ENCODE results near the gene NHEJ1. TPM values are rescaled to one million over a fixed set of nuclear protein-coding genes. Genes with fewer than 3 reads are reported as not detected.
A peak's percentile ranks its signal among the peaks of the same experiment; 100 is the strongest.

The NHEJ1 gene
- total and polyA plus RNA-seq, 2 of the 13 experiments (the other 11 are each of a cell fraction or from before 2014, with no cell fraction given) = 30.0 to 30.7 TPM

DNA sequence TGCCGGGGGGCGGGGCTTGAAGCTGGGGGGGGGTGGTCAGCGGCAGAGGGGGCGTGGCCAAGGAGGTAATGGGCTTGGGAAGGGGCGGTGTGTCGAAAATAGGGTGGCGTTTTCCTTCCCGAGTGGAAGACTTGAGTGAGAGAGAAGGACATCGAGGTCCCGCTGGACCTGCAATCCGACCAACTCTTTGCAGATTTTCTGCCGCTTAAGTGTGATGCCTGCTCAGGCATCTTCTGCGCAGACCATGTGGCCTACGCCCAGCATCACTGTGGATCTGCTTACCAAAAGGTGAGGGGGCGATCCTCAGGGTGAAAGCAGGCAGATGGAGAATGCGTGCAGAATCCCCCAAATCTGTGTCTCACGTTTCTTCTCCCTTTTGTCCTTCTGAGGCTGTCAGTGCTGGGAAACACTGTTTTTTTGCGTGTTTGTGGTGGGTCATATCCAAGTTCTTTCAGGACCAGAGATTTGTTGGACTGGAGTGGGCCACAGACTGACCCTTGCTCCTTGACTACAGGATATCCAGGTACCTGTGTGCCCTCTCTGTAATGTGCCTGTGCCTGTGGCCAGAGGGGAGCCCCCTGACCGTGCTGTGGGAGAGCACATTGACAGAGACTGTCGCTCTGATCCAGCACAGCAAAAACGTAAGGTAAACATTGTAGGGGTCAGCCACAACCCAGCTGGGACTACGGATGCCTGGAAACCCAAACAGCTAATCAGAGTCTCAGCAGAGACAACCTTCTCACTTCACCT is 46.7 kb upstream of the NHEJ1 start (continued):
- TF ChIP-seq ZSCAN29 (CRISPR knock-in tag; conservative IDR thresholded peaks at IDR 0.05) = no peak
- TF ChIP-seq IKZF5 (CRISPR knock-in tag; IDR thresholded peaks at IDR 0.05) = no peak; the same call in 1 of the 2 replicates
- peak; percentile 15; the same call in 1 of the 2 replicates for TF ChIP-seq ZNF343 (CRISPR knock-in tag; IDR thresholded peaks at IDR 0.05)
- TF ChIP-seq ZNF772 (CRISPR knock-in tag; IDR thresholded peaks at IDR 0.05) = peak; percentile 62; the same call in 1 of the 2 replicates
- TF ChIP-seq MAZ (IDR thresholded peaks at IDR 0.05; ENCODE audit: borderline replicate concordance, low read depth, low read length) = no peak
- TF ChIP-seq MAZ (CRISPR knock-in tag; IDR thresholded peaks at IDR 0.05; ENCODE audit: low read depth) = no peak
- TF ChIP-seq, protein P1, sequence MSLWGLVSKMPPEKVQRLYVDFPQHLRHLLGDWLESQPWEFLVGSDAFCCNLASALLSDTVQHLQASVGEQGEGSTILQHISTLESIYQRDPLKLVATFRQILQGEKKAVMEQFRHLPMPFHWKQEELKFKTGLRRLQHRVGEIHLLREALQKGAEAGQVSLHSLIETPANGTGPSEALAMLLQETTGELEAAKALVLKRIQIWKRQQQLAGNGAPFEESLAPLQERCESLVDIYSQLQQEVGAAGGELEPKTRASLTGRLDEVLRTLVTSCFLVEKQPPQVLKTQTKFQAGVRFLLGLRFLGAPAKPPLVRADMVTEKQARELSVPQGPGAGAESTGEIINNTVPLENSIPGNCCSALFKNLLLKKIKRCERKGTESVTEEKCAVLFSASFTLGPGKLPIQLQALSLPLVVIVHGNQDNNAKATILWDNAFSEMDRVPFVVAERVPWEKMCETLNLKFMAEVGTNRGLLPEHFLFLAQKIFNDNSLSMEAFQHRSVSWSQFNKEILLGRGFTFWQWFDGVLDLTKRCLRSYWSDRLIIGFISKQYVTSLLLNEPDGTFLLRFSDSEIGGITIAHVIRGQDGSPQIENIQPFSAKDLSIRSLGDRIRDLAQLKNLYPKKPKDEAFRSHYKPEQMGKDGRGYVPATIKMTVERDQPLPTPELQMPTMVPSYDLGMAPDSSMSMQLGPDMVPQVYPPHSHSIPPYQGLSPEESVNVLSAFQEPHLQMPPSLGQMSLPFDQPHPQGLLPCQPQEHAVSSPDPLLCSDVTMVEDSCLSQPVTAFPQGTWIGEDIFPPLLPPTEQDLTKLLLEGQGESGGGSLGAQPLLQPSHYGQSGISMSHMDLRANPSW (CRISPR knock-in tag; IDR thresholded peaks at IDR 0.05; ENCODE audit: borderline replicate concordance) = no peak; the same call in 1 of the 2 replicates
- TF ChIP-seq ZBTB43 (CRISPR knock-in tag; conservative IDR thresholded peaks at IDR 0.05) = no peak
- TF ChIP-seq, protein P2, sequence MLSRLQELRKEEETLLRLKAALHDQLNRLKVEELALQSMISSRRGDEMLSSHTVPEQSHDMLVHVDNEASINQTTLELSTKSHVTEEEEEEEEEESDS (CRISPR knock-in tag; IDR thresholded peaks at IDR 0.05; ENCODE audit: borderline replicate concordance) = no peak
- TF ChIP-seq ZNF274 (CRISPR knock-in tag; IDR thresholded peaks at IDR 0.05) = peak; percentile 39; the same call in 1 of the 2 replicates
- TF ChIP-seq RBM22 (optimal IDR thresholded peaks at IDR 0.05; ENCODE audit: low read length) = peak; percentile 12
- TF ChIP-seq ZNF83 (CRISPR knock-in tag; IDR thresholded peaks at IDR 0.05; ENCODE audit: borderline replicate concordance) = peak; percentile 91; the same call in 1 of the 2 replicates
- peak; percentile 75; the same call in 1 of the 2 replicates for TF ChIP-seq SRY (CRISPR knock-in tag; IDR thresholded peaks at IDR 0.05)
- TF ChIP-seq ERF (CRISPR knock-in tag; IDR thresholded peaks at IDR 0.05) = no peak
- no peak for TF ChIP-seq PLSCR1 (CRISPR knock-in tag; IDR thresholded peaks at IDR 0.05; ENCODE audit: borderline replicate concordance)
- TF ChIP-seq TP53 (CRISPR knock-in tag; conservative IDR thresholded peaks at IDR 0.05) = no peak
- TF ChIP-seq ARNT (IDR thresholded peaks at IDR 0.05) = no peak
- TF ChIP-seq ZNF567 (CRISPR knock-in tag; IDR thresholded peaks at IDR 0.05; ENCODE audit: borderline replicate concordance) = 0 out of 2 replicates have a peak, but pooled peaks have one; percentile 7
- TF ChIP-seq, protein P3, sequence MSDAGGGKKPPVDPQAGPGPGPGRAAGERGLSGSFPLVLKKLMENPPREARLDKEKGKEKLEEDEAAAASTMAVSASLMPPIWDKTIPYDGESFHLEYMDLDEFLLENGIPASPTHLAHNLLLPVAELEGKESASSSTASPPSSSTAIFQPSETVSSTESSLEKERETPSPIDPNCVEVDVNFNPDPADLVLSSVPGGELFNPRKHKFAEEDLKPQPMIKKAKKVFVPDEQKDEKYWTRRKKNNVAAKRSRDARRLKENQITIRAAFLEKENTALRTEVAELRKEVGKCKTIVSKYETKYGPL (CRISPR knock-in tag; IDR thresholded peaks at IDR 0.05) = no peak
- TF ChIP-seq NFATC3 (CRISPR knock-in tag; IDR thresholded peaks at IDR 0.05) = 0 out of 2 replicates have a peak, but pooled peaks have one; percentile 9
- TF ChIP-seq KDM3A (CRISPR knock-in tag; IDR thresholded peaks at IDR 0.05; ENCODE audit: low read depth) = 0 out of 2 replicates have a peak, but pooled peaks have one; percentile 28
- peak; percentile 65; the same call in 1 of the 2 replicates for TF ChIP-seq KLF11 (CRISPR knock-in tag; IDR thresholded peaks at IDR 0.05)
- TF ChIP-seq MXI1 (IDR thresholded peaks at IDR 0.05; ENCODE audit: borderline replicate concordance, low read depth, low read length) = peak; percentile 11; the same call in 1 of the 3 replicates

Data from HepG2 (cell line).